OCI-LY7 (cell line): Measurements from ENCODE around the gene FAM98A.

Experiments used
- EZH2phosphoT487 ChIP-seq: fragments of 200-600 bp; sonication (generic); IDR thresholded peaks from 2 replicates; pipeline ENCODE4 v1.6.1; 2018; ENCODE audit warnings: low read depth, borderline replicate concordance, mild to moderate bottlenecking, mixed run types, antibody characterized with exemption, low read length, moderate library complexity, mixed read lengths
- TF ChIP-seq, protein P1 (sequence below): fragments of 200-600 bp; sonication (generic); conservative IDR thresholded peaks from 2 replicates; pipeline ENCODE4 v1.5.1; 2014; ENCODE audit warnings: mild to moderate bottlenecking, antibody characterized with exemption, low read length, moderate library complexity, mixed read lengths

DNA sequence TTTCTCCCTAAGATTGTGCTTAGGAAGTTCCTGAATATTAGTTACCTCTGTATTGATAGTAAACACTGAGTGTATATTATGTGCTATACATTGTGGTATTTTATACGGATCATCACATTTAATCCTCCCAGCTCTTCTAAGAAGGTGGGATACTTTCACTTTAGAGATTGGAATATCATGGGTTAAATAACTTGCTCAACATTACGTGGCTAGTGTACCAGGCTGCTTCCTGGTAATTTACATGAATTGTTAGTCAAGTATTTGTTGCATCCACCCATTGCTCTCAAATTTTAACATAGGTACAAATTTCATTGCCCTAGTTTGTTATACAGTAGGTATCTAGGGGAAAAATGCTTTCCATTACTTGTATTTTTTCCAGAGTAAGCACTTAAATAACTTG is 21.4 kb downstream of the FAM98A start:
- TF ChIP-seq, protein P1, sequence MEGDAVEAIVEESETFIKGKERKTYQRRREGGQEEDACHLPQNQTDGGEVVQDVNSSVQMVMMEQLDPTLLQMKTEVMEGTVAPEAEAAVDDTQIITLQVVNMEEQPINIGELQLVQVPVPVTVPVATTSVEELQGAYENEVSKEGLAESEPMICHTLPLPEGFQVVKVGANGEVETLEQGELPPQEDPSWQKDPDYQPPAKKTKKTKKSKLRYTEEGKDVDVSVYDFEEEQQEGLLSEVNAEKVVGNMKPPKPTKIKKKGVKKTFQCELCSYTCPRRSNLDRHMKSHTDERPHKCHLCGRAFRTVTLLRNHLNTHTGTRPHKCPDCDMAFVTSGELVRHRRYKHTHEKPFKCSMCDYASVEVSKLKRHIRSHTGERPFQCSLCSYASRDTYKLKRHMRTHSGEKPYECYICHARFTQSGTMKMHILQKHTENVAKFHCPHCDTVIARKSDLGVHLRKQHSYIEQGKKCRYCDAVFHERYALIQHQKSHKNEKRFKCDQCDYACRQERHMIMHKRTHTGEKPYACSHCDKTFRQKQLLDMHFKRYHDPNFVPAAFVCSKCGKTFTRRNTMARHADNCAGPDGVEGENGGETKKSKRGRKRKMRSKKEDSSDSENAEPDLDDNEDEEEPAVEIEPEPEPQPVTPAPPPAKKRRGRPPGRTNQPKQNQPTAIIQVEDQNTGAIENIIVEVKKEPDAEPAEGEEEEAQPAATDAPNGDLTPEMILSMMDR: no peak
- no peak for TF ChIP-seq EZH2phosphoT487
